Cardiac septum (tissue), 1 donor: ENCODE results near the gene MAN1B1. TPM values are rescaled to one million over a fixed set of nuclear protein-coding genes. Genes with fewer than 3 reads are reported as not detected.
A peak's percentile ranks its signal among the peaks of the same experiment; 100 is the strongest.

Experiments
- DNase-seq: peaks from one replicate; pipeline ENCODE4 v3.0.0-alpha.2; 2020; ENCODE audit warnings: low spot score
- intact Hi-C: fragments of 100-400 bp; cut with DNase I; formaldehyde crosslinking; loops from one replicate; pipeline ENCODE4 v1.14.0; 2022
- total RNA-seq: library from RNA; stranded (reverse); fragmentation: NEBNext Ultra II Directional; extraction: Animal tissue kit (Norgen Biotek cat#: 25700); gene quantifications from one replicate; pipeline ENCODE4 v1.2.1, GENCODE V29; 2021
- donor health status: DM: no; HTN: no; CAD: no.

The MAN1B1 gene
- total RNA-seq, 1 donor from 2014 or later = 27.2 TPM

- intact Hi-C loops = loop anchor here (10.0 kb wide), 1 partner anchor 281 kb away; no protein-coding TSS in a partner anchor
- no peak for DNase-seq
Measured at GRCh38 chr9:137066096-137066861, 20.5 kb upstream of the MAN1B1 start.

GRCh38 chr9:137067860-137068538 lies 18.8 kb upstream of the MAN1B1 start:
- intact Hi-C loops = loop anchor here (2.0 to 10.0 kb wide), 2 partner anchors 21 to 283 kb away; partner anchors contain the start of gene NPDC1
- peak; percentile 93 for DNase-seq

GRCh38 chr9:137068539-137069507 lies 18.0 kb upstream of the MAN1B1 start:
- intact Hi-C loops = loop anchor here (2.0 to 10.0 kb wide), 2 partner anchors 22 to 284 kb away; partner anchors contain the start of gene NPDC1
- no peak for DNase-seq

- no peak for DNase-seq
- intact Hi-C loops = loop anchor here (2.0 to 10.0 kb wide), 2 partner anchors 23 to 285 kb away; partner anchors contain the start of gene NPDC1
Measured at GRCh38 chr9:137069508-137070091, 17.2 kb upstream of the MAN1B1 start.

GRCh38 chr9:137070201-137070905 lies 16.4 kb upstream of the MAN1B1 start, which contains the start of gene SAPCD2:
Gene SAPCD2 (minus strand): TSS chr9:137070557. CDS start chr9:137070460, 97 bp downstream.
- intact Hi-C loops = no loop called here
- DNase-seq = peak; percentile 92

GRCh38 chr9:137070906-137071275 lies 15.9 kb upstream of the MAN1B1 start:
- no peak for DNase-seq
- intact Hi-C loops = no loop called here

GRCh38 chr9:137071282-137071681 lies 15.5 kb upstream of the MAN1B1 start:
- intact Hi-C loops = no loop called here
- no peak for DNase-seq

- DNase-seq = no peak
- intact Hi-C loops = no loop called here
Measured at GRCh38 chr9:137073992-137074399, 12.8 kb upstream of the MAN1B1 start.

GRCh38 chr9:137074657-137075274 lies 12.0 kb upstream of the MAN1B1 start:
- no peak for DNase-seq
- intact Hi-C loops = no loop called here

- DNase-seq = no peak
- intact Hi-C loops = no loop called here
Measured at GRCh38 chr9:137075275-137075775, 11.5 kb upstream of the MAN1B1 start.

GRCh38 chr9:137076636-137077009 lies 10.2 kb upstream of the MAN1B1 start:
- intact Hi-C loops = no loop called here
- DNase-seq = no peak

- DNase-seq = peak; percentile 87
- intact Hi-C loops = no loop called here
Measured at GRCh38 chr9:137077010-137077747, 9.6 kb upstream of the MAN1B1 start, which contains the start of gene UAP1L1. Gene UAP1L1 (plus strand): TSS chr9:137077517. CDS start chr9:137077533, 16 bp downstream.

GRCh38 chr9:137077758-137078693 lies 8.8 kb upstream of the MAN1B1 start:
- intact Hi-C loops = no loop called here
- no peak for DNase-seq

GRCh38 chr9:137078701-137079400 lies 7.9 kb upstream of the MAN1B1 start:
- intact Hi-C loops = no loop called here
- DNase-seq = no peak

GRCh38 chr9:137079401-137079787 lies 7.4 kb upstream of the MAN1B1 start:
- intact Hi-C loops = no loop called here
- no peak for DNase-seq
